Measurements from ENCODE around the gene IGFL4. TPM values are rescaled to one million over a fixed set of nuclear protein-coding genes. Genes with fewer than 3 reads are reported as not detected.

Gene IGFL4
- total and polyA plus RNA-seq, 2 of the 8 experiments (the other 6 are each of a cell fraction or from before 2014, with no cell fraction given) = 0.05 to 0.11 TPM

DNA sequence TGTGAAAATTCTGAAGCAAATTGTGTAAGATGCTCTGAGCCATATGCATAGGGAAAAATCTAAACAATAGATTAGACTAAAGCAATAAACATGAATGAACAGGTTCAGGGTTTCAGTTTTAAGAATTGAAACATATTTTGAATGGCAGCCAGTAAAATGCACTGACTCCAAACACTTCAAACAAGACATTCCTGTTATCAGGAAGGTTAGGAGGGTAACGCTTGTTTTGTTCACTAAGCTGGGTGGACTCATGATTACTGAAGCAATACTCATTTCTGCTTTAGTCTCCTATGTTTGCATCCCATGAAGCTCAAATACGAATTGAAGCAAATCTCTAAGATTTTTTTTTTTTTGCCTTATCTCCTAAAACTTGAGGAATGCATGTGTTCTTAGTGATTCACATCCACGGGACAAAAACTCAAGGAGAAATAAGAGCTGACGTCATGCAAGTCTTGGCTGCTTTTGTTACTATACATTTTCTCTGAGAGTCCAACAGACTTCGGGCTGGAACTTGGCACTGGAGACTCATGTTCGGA is 29.1 kb upstream of the IGFL4 start (continued):
- TF ChIP-seq KDM1A (IDR thresholded peaks at IDR 0.05; ENCODE audit: borderline replicate concordance, low read length) (no peak), SAP30 (IDR thresholded peaks at IDR 0.05; ENCODE audit: insufficient read depth, insufficient replicate concordance, low read length) (no peak), PHF8 (conservative IDR thresholded peaks at IDR 0.05; ENCODE audit: low read depth, low read length) (no peak), GTF2F1 (IDR thresholded peaks at IDR 0.05; ENCODE audit: borderline replicate concordance, low read depth, low read length) (no peak), CHD7 (IDR thresholded peaks at IDR 0.05; ENCODE audit: insufficient replicate concordance, low read length) (no peak), SRF (IDR thresholded peaks at IDR 0.05; ENCODE audit: low read depth, low read length) (no peak)
- TF ChIP-seq, protein P1, sequence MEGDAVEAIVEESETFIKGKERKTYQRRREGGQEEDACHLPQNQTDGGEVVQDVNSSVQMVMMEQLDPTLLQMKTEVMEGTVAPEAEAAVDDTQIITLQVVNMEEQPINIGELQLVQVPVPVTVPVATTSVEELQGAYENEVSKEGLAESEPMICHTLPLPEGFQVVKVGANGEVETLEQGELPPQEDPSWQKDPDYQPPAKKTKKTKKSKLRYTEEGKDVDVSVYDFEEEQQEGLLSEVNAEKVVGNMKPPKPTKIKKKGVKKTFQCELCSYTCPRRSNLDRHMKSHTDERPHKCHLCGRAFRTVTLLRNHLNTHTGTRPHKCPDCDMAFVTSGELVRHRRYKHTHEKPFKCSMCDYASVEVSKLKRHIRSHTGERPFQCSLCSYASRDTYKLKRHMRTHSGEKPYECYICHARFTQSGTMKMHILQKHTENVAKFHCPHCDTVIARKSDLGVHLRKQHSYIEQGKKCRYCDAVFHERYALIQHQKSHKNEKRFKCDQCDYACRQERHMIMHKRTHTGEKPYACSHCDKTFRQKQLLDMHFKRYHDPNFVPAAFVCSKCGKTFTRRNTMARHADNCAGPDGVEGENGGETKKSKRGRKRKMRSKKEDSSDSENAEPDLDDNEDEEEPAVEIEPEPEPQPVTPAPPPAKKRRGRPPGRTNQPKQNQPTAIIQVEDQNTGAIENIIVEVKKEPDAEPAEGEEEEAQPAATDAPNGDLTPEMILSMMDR (IDR thresholded peaks at IDR 0.05; ENCODE audit: control extremely low read depth in 1 of 3, insufficient read depth in 1 of 3, low read depth in 1 of 3, low read length in 3 of 3) = no peak
